Measurements from ENCODE around the gene SNCA.

Gene SNCA

DNA sequence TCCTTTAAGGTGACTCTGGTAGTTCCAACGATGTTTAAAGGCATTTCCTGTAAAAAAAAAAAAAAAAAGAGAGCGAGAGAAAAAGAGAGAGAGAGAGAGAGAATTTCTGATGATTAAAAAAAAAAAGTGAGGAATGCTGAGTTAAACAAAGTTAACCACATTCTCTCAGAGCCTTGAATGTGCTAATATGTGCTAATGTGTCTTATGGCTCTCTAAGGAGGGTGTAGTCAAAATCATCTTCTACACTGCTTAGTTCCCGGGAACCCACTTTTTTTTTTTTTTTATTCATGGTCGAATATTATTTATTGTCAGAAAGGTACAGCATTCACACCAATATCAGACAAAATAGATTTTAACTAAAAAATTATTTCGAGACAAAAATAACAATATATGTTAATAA, 111.7 kb downstream of the SNCA start:
- DNase-seq (ENCODE audit: low spot score in 2 of 2), result no peak
- no peak overlapping the region for H3K4me3 ChIP-seq
- H3K27me3 ChIP-seq (ENCODE audit: low read depth), result no peaks in the 10 kb centered on the region
- no peaks in the 10 kb centered on the region for H3K9me3 ChIP-seq
- H3K4me1 ChIP-seq, result no peaks in the 10 kb centered on the region
- 0 out of 2 replicates have a peak, but pooled peaks cover 2% of the 10 kb centered on the region for H3K36me3 ChIP-seq (replicated peaks)
- in situ Hi-C loops (cut with MboI; ENCODE audit: low sequenced_read_pairs), result no loop called here

DNA sequence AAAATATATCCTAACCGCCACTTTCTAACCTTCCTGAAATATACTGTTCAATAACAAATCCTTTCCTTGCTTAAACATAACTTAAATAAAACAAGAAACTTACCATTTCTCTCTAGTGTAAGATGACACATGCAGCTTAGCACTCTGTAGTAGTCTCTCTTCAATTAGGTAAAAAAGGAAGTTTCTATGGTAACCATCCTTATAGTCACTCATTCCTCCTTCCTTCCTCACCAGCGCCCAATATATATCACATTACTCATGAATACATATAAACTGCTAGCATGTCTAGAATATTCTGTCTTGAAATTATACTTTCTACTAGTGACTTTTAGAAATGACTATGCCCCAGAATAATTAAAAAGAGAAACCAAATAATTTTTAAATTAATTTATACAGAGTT, 112.2 kb downstream of the SNCA start:
- no peak for DNase-seq (ENCODE audit: low spot score in 2 of 2)

DNA sequence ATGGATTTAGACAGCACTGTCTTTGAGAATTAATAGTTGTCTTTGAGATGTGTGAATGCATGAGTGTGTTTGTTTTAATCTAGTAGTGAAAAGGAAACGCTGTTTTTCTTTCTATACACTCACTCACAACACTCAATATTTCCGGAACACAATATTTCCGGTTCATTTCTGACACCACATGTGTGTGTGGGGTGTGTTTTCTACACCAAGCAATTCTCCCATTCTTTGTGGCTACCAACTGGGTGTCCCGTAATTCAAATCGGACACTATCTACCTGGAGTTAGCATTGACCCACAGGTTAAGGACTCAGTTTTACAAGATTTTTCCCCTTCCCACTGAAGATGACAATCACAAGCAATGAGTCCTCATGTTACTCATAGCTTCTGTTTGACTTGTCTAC, 113.9 kb downstream of the SNCA start:
- Histone ChIP-seq H3K4me1 (no peaks in the 10 kb centered on the region), H3K9me3 (no peaks in the 10 kb centered on the region), H3K36me3 (replicated peaks) (0 out of 2 replicates have a peak, but pooled peaks cover 2% of the 10 kb centered on the region), H3K27me3 (ENCODE audit: low read depth) (no peaks in the 10 kb centered on the region), H3K4me3 (no peak overlapping the region)
- DNase-seq (ENCODE audit: low spot score in 2 of 2), result no peak
- in situ Hi-C loops (cut with MboI; ENCODE audit: low sequenced_read_pairs), result no loop called here

More for the DNA sequence above, 112.2 kb downstream of the SNCA start:
- Histone ChIP-seq H3K27me3 (ENCODE audit: low read depth) (no peaks in the 10 kb centered on the region), H3K9me3 (no peaks in the 10 kb centered on the region), H3K36me3 (replicated peaks) (0 out of 2 replicates have a peak, but pooled peaks cover 2% of the 10 kb centered on the region), H3K4me3 (no peak overlapping the region), H3K4me1 (no peaks in the 10 kb centered on the region)
- in situ Hi-C loops (cut with MboI; ENCODE audit: low sequenced_read_pairs), result no loop called here

DNA sequence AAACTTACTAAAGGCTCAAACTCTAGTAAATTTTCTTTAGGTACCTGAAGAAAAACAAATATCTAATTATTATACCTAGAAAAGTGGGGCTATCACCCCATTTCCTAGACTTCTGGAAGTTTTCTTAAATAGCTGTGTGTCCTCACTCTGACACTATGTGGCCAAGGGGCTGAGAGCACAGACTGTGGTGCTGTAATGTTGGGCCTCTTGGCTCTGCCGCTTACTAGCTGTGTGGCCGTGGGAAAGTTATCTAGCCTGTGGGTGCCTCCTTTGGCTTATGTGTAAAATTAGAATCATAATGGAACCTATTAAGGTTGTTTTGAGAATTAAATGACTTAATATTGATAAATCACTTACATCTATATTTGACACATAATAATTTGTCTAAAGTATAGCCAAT, 114.4 kb downstream of the SNCA start:
- no peak for DNase-seq (ENCODE audit: low spot score in 2 of 2)

DNA sequence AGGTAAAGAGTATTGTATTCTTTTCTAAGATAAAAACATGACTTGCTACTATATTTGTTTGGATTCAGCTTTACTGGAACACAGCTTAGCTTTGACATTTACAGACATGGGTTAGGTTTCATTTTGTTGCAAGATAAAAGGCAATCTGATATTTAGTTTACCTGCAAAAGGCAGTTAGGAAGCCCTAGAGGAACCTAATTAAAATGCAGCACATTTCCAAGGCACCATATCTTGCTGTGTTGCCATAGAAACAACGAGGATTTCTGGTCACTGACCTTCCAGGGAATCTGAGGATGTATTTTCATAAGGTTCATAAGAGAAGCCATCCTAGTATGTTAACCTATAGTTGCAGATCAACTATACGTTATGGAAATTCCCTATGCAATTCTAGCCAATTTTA, 116.0 kb downstream of the SNCA start:
- no peaks in the 10 kb centered on the region for H3K27me3 ChIP-seq (ENCODE audit: low read depth)
- H3K4me1 ChIP-seq, result no peaks in the 10 kb centered on the region
- in situ Hi-C loops (cut with MboI; ENCODE audit: low sequenced_read_pairs), result no loop called here
- DNase-seq (ENCODE audit: low spot score in 2 of 2), result no peak
- H3K9me3 ChIP-seq, result no peaks in the 10 kb centered on the region
- no peak overlapping the region for H3K4me3 ChIP-seq
- H3K36me3 ChIP-seq (replicated peaks), result no peaks in the 10 kb centered on the region

More for the DNA sequence above, 114.4 kb downstream of the SNCA start:
- Histone ChIP-seq H3K4me3 (no peak overlapping the region), H3K9me3 (no peaks in the 10 kb centered on the region), H3K4me1 (no peaks in the 10 kb centered on the region), H3K27me3 (ENCODE audit: low read depth) (no peaks in the 10 kb centered on the region), H3K36me3 (replicated peaks) (0 out of 2 replicates have a peak, but pooled peaks cover 2% of the 10 kb centered on the region)
- in situ Hi-C loops (cut with MboI; ENCODE audit: low sequenced_read_pairs), result no loop called here

DNA sequence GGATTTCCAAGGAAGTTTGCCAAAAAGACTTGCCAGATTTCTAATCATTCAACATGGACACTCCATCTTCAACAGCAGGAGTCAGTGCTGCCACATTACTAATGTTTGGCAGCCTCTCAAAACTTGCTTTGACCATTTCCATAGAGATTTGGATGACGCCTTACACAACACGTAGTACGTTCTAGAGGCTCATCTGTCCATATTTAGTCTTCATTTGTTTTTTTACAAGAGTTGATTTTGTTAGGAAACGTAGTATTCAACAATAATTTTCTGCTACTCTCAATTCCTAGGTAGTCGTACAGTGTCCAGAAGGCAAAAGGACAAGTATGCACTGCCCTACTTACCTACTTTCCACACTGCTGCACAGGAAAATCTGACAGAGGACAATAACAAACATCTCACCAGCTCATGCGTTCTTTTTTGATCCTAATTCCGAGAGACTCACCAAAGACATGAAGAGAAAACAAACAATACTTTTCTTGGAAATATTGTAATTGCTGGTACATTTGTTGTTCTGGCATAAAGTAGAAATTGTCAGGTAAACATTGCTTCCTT, 117.3 kb downstream of the SNCA start:
- Histone ChIP-seq H3K4me3 (no peak overlapping the region), H3K36me3 (replicated peaks) (no peaks in the 10 kb centered on the region), H3K27me3 (ENCODE audit: low read depth) (no peaks in the 10 kb centered on the region), H3K4me1 (no peaks in the 10 kb centered on the region), H3K9me3 (no peaks in the 10 kb centered on the region)
- in situ Hi-C loops (cut with MboI; ENCODE audit: low sequenced_read_pairs), result no loop called here
- no peak for DNase-seq (ENCODE audit: low spot score in 2 of 2)

DNA sequence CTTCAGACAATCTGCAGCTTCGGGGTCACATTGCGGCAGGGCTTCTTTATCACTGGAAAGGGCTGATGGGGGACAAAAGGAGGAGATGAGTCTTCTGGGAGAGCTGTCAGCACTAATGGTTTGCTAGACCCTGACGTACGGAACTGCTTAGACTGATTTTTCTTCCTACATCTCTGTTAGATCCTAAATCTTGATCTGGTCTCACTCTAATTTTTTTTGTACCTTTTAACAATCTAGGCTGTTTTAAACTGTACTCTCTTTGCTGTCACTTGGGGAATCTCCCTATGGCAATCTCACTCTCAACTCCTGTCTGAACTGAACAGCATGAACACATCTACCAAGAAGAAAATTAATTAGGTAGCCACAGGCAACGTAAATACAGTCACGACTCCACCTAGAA, 120.1 kb downstream of the SNCA start:
- H3K4me3 ChIP-seq, result no peak overlapping the region
- no peaks in the 10 kb centered on the region for H3K27me3 ChIP-seq (ENCODE audit: low read depth)
- in situ Hi-C loops (cut with MboI; ENCODE audit: low sequenced_read_pairs), result no loop called here
- no peaks in the 10 kb centered on the region for H3K4me1 ChIP-seq
- no peaks in the 10 kb centered on the region for H3K9me3 ChIP-seq
- no peaks in the 10 kb centered on the region for H3K36me3 ChIP-seq (replicated peaks)
- no peak for DNase-seq (ENCODE audit: low spot score in 2 of 2)

DNA sequence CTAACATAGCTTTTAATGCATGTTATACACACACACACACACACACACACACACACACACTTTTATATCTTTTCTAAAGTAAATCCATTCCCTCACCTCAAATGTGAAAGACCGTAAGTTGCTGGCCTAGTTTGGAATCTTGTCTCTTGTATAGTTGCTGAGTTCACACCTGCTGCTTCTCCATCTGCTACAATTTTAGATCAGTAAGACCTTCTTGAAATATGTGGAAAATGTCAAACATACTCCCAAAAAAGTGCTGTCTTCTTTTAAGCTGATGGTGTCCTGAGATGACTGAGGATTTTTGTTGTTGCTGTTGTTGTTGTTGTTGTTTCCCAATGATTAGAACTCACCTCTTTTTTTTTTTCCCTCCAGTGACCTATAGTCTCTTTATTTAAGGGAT, 121.3 kb downstream of the SNCA start:
- Histone ChIP-seq H3K4me3 (no peak overlapping the region), H3K4me1 (no peaks in the 10 kb centered on the region), H3K27me3 (ENCODE audit: low read depth) (no peaks in the 10 kb centered on the region), H3K36me3 (replicated peaks) (no peaks in the 10 kb centered on the region), H3K9me3 (no peaks in the 10 kb centered on the region)
- in situ Hi-C loops (cut with MboI; ENCODE audit: low sequenced_read_pairs), result no loop called here
- DNase-seq (ENCODE audit: low spot score in 2 of 2), result no peak

DNA sequence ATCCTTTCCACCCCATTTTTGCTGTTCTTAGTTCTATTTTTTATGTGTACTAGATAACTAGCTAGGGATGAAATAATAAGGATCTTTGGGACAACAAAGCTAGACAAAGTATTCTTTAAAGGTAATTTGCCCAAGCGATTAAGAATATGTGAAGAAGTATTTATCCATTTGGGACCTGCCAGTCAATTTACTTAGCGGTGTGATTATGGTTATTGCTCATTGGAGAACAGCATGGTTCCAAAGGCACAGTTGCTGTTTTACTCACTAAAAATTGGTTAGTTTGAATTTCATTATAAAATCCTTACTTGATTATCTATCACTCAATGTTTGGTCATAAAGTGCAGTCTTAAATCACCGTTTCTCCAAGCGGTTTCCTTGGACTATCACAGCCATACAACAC, 124.1 kb downstream of the SNCA start:
- no peaks in the 10 kb centered on the region for H3K9me3 ChIP-seq
- in situ Hi-C loops (cut with MboI; ENCODE audit: low sequenced_read_pairs), result no loop called here

DNA sequence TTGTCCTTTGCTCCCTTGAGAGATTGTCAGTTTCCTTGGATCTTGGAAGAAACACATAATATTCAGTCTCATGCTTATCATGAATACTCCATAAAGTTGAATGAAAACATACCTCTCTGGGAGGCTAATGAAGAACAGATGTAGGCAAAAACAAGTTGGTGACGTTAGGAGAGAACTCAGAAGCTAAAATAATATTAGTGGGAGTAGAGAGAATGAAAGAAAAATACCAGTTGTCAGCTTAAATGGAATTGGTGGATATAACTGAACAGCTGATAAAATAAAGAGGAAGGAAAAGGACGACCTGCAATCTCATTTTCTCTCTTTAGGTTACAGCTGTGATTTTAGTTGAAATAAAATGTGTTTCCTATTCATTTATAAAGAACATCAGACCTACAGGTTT, 124.8 kb downstream of the SNCA start:
- Histone ChIP-seq H3K4me3 (no peak overlapping the region), H3K9me3 (no peaks in the 10 kb centered on the region), H3K27me3 (ENCODE audit: low read depth) (no peaks in the 10 kb centered on the region), H3K36me3 (replicated peaks) (no peaks in the 10 kb centered on the region), H3K4me1 (no peaks in the 10 kb centered on the region)
- DNase-seq (ENCODE audit: low spot score in 2 of 2), result no peak
- in situ Hi-C loops (cut with MboI; ENCODE audit: low sequenced_read_pairs), result no loop called here

More for the DNA sequence above, 124.1 kb downstream of the SNCA start:
- H3K4me1 ChIP-seq, result no peaks in the 10 kb centered on the region
- DNase-seq (ENCODE audit: low spot score in 2 of 2), result no peak
- H3K27me3 ChIP-seq (ENCODE audit: low read depth), result no peaks in the 10 kb centered on the region
- H3K4me3 ChIP-seq, result no peak overlapping the region
- no peaks in the 10 kb centered on the region for H3K36me3 ChIP-seq (replicated peaks)

DNA sequence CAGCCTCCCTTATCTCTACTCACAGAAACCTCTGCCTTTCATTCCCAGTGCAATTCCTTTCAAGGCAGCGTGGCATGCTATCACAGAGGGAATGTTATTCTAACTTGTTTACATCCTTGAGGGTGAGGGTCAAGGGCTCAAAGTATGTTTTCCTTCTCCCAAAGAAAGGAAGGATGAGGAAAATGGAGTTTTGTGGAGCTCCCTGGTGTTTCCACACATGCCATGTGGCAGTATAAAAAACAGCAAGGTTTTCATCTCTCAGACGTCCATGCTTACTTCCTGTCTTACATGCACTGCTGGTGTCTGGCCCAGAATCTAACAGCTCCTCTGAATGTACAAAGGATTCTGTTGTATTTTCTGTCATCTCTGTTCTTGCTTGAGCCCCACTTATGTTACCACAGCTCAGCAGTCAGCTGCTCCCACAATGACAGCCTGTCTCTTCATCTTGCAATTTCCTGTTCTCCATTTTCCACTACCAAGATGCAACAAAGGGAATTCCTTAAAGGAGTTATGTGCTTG, 128.0 kb downstream of the SNCA start:
- Histone ChIP-seq H3K4me1 (no peaks in the 10 kb centered on the region), H3K4me3 (no peak overlapping the region), H3K36me3 (replicated peaks) (no peaks in the 10 kb centered on the region), H3K9me3 (no peaks in the 10 kb centered on the region), H3K27me3 (ENCODE audit: low read depth) (no peaks in the 10 kb centered on the region)
- in situ Hi-C loops (cut with MboI; ENCODE audit: low sequenced_read_pairs), result no loop called here
- DNase-seq (ENCODE audit: low spot score in 2 of 2), result no peak

DNA sequence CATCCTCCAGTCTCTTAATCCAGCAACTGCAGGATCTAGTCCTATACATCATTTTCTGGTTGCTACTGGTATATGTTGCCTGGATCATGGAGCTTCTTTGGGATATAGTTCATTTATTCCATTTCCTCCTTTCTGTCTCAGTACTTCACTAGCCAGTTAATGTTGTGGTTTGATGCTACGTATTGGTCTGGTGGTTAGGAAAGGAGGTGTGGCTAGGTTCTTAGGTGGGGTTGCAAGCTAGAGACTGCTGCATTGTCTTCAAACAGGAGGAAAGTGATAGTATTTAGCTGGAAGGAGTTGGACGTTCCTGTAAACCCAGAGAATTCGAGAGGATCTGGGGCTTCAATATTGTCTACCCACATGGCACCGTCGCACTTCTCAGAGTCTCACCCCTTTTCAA, 129.5 kb downstream of the SNCA start:
- no peaks in the 10 kb centered on the region for H3K27me3 ChIP-seq (ENCODE audit: low read depth)
- H3K9me3 ChIP-seq, result no peaks in the 10 kb centered on the region
- no peaks in the 10 kb centered on the region for H3K4me1 ChIP-seq
- no peaks in the 10 kb centered on the region for H3K36me3 ChIP-seq (replicated peaks)
- in situ Hi-C loops (cut with MboI; ENCODE audit: low sequenced_read_pairs), result no loop called here
- no peak for DNase-seq (ENCODE audit: low spot score in 2 of 2)
- H3K4me3 ChIP-seq, result no peak overlapping the region

DNA sequence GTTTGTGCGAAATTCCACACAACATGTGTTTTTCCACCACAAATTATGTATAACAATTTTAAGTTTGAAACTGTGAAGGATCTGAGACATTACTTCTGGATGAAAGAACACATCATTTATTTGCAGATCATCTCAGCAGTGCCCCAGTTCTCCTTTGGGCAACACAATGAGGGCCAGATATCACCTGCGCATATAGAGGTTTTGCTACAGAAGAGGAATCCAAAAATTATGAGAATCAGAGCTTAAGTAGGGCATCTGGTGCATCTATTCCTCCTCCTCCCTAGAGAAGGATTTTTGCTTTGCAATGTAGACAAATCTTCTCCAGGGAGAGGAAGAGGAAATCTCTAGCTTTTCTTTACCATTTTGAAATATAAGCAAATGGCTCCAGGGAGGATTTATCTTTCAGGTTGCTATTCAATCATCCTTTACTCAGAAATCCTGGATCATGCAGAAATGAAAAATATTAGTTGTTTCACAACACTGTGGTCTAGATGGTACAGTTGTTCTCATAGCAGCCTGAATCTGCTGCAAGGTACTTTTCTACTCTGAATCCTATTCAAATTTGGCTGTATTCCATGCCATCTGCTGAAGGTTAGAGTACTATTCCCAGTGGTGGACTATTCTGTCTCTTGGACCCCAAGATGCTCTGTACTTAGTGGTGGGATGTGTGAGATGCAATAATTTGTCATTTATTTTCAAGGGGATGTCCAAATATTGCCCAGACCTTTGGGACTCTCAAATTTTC, 132.1 kb downstream of the SNCA start:
- Histone ChIP-seq H3K9me3 (no peaks in the 10 kb centered on the region), H3K27me3 (ENCODE audit: low read depth) (no peaks in the 10 kb centered on the region), H3K4me3 (no peak overlapping the region), H3K36me3 (replicated peaks) (no peaks in the 10 kb centered on the region), H3K4me1 (no peaks in the 10 kb centered on the region)
- in situ Hi-C loops (cut with MboI; ENCODE audit: low sequenced_read_pairs), result no loop called here
- DNase-seq (ENCODE audit: low spot score in 2 of 2), result no peak

DNA sequence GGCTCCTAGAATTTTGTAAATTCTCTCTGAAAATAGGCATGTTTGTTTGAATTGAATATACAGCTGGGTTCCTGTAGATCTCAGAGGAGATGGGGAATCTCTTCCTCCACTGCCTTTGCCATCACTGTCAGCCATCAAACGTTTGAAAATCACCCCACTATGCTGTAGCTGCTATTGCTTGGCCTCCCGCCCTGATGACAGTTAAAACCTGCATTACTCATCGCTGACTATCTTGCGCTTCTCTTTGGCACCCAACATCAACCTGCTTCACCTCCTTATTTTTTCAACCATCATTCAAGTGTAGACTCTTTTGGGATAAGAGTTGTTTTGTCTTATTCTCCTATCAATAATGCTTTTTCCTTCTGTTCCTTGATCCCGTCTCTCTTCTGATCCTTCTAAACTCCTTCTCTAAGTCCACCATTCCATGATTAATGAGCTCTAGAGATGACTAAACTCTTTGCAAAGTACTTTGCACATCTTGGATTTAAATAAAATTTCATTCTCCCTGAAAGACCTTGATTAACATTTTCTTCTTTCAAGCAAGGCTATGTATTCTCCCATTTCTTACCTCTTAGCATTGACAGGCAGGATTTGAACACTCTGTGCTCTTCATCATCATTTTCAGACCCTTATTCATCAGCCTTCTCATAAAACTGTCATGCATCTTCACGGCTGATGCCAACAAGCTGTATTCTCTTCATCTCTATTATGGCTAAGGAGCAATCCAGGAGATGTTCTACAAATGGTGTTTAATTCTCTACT, 133.0 kb downstream of the SNCA start:
- H3K9me3 ChIP-seq, result no peaks in the 10 kb centered on the region
- DNase-seq (ENCODE audit: low spot score in 2 of 2), result no peak
- no peak overlapping the region for H3K4me3 ChIP-seq
- no peaks in the 10 kb centered on the region for H3K27me3 ChIP-seq (ENCODE audit: low read depth)
- in situ Hi-C loops (cut with MboI; ENCODE audit: low sequenced_read_pairs), result no loop called here
- H3K4me1 ChIP-seq, result no peaks in the 10 kb centered on the region
- H3K36me3 ChIP-seq (replicated peaks), result no peaks in the 10 kb centered on the region
